ENCODE results near the gene OR5T2.

Gene OR5T2

GRCh38 chr11:56188602-56189001, 45.5 kb downstream of the OR5T2 start:
- no peak for TF ChIP-seq EZH2phosphoT487 (IDR thresholded peaks at IDR 0.05; ENCODE audit: low read depth)
- TF ChIP-seq CTCF (IDR thresholded peaks at IDR 0.05; ENCODE audit: low read depth, low read length): no peak
- no peak overlapping the region for H2AFZ ChIP-seq (ENCODE audit: low read depth, low read length)
- H3K9ac ChIP-seq (ENCODE audit: low read length): no peak overlapping the region
- no peak overlapping the region for H3K4me3 ChIP-seq (ENCODE audit: low read length)
- H3K27me3 ChIP-seq (ENCODE audit: low read depth, low read length): no peaks in the 10 kb centered on the region
- no peaks in the 10 kb centered on the region for H3K9me3 ChIP-seq (ENCODE audit: insufficient read depth, low read length)
- no peaks in the 10 kb centered on the region for H3K36me3 ChIP-seq (replicated peaks; ENCODE audit: low read depth, low read length)
- H3K27ac ChIP-seq (ENCODE audit: low read length): no peak overlapping the region
- no peaks in the 10 kb centered on the region for H3K79me2 ChIP-seq (ENCODE audit: low read length)
- no peak overlapping the region for H3K4me2 ChIP-seq (ENCODE audit: low read length)
- no peaks in the 10 kb centered on the region for H3K4me1 ChIP-seq (ENCODE audit: low read length)
- no peaks in the 10 kb centered on the region for H4K20me1 ChIP-seq (ENCODE audit: insufficient read depth, low read length)

GRCh38 chr11:56183459-56183858, 50.6 kb downstream of the OR5T2 start:
- H3K36me3 ChIP-seq (replicated peaks; ENCODE audit: low read depth, low read length): no peaks in the 10 kb centered on the region
- H3K4me2 ChIP-seq (ENCODE audit: low read length): no peak overlapping the region
- no peaks in the 10 kb centered on the region for H3K9me3 ChIP-seq (ENCODE audit: insufficient read depth, low read length)
- no peak for TF ChIP-seq EZH2phosphoT487 (IDR thresholded peaks at IDR 0.05; ENCODE audit: low read depth)
- no peak for TF ChIP-seq CTCF (IDR thresholded peaks at IDR 0.05; ENCODE audit: low read depth, low read length)
- H2AFZ ChIP-seq (ENCODE audit: low read depth, low read length): no peak overlapping the region
- H3K9ac ChIP-seq (ENCODE audit: low read length): no peak overlapping the region
- H4K20me1 ChIP-seq (ENCODE audit: insufficient read depth, low read length): no peaks in the 10 kb centered on the region
- H3K4me3 ChIP-seq (ENCODE audit: low read length): no peak overlapping the region
- H3K79me2 ChIP-seq (ENCODE audit: low read length): no peaks in the 10 kb centered on the region
- H3K27me3 ChIP-seq (ENCODE audit: low read depth, low read length): no peaks in the 10 kb centered on the region
- peaks cover 6% of the 10 kb centered on the region; the same call in 1 of the 2 replicates for H3K4me1 ChIP-seq (ENCODE audit: low read length)
- no peak overlapping the region for H3K27ac ChIP-seq (ENCODE audit: low read length)
